ENCODE measurements around the gene C17orf107. TPM values are rescaled to one million over a fixed set of nuclear protein-coding genes. Genes with fewer than 3 reads are reported as not detected.
A peak's percentile ranks its signal among the peaks of the same experiment; 100 is the strongest.

C17orf107 gene
- total and polyA plus RNA-seq, 2 of the 13 experiments (the other 11 are each of a cell fraction or from before 2014, with no cell fraction given) = 0.20 to 0.59 TPM

DNA sequence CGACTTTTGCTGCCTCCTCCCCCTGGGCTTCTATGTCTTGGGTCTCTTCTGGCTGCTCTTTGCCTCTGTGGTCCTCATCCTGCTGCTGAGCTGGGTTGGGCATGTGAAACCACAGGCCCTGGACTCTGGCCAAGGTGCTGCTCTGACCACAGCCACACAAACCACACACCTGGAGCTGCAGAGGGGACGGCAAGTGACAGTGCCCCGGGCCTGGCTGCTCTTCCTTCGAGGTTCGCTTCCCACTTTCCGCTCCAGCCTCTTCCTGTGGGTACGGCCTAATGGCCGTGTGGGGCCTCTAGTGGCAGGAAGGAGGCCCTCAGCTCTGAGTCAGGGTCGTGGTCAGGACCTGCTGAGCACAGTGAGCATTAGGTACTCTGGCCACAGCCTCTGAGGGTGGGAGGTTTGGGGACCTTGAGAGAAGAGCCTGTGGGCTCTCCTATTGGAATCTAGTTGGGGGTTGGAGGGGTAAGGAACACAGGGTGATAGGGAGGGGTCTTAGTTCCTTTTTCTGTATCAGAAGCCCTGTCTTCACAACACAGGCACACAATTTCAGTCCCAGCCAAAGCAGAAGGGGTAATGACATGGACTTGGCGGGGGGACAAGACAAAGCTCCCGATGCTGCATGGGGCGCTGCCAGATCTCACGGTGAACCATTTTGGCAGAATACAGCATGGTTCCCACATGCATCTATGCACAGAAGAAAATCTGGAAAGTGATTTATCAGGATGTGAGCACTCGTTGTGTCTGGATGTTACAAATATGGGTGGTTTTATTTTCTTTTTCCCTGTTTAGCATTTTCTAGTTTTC is 35.0 kb downstream of the C17orf107 start:
- no peak overlapping the region for H3K27ac ChIP-seq (ENCODE audit: extremely low read length, insufficient read depth, low read length)
- H3K4me2 ChIP-seq (ENCODE audit: low read depth, low read length) = peak overlapping the region; percentile 69
- peaks cover 15% of the 10 kb centered on the region for H3K79me2 ChIP-seq (ENCODE audit: insufficient read depth, low read length)
- POLR2A ChIA-PET = interaction anchor here (0.8 to 1.5 kb wide), 5 partner anchors 14 to 33 kb away, joined by 3 to 11 read pairs (median 4); partner anchors contain the start of genes ENO3, PFN1 and SPAG7
- H4K20me1 ChIP-seq (ENCODE audit: insufficient read depth, low read length) = no peaks in the 10 kb centered on the region
- no peaks in the 10 kb centered on the region for H3K9me3 ChIP-seq (ENCODE audit: low read length)
- H3K9ac ChIP-seq (ENCODE audit: insufficient read depth, low read depth, low read length) = peak overlapping the region; percentile 17; the same call in 1 of the 2 replicates
- H3K4me1 ChIP-seq (ENCODE audit: insufficient read depth, low read length) = peaks cover 22% of the 10 kb centered on the region
- no peaks in the 10 kb centered on the region for H3K27me3 ChIP-seq (ENCODE audit: control insufficient read depth in 1 of 2, insufficient read depth in 2 of 2, low read length in 2 of 2)
- in situ Hi-C loops (cut with HindIII; ENCODE audit: extremely low pct_ligation_motif_present, low pct_unique_long_range_greater_than_20kb) = no loop called here
- intact Hi-C loops (cut with micrococcal nuclease; ENCODE audit: unreplicated experiment) = loop anchor here (1.0 kb wide), 1 partner anchor 25 kb away; no protein-coding TSS in a partner anchor
- FAIRE-seq (peak; percentile 56), DNase-seq (ENCODE audit: low spot score) (peak; percentile 46), ATAC-seq (peak; percentile 91)
- peaks cover 0 to 13% of the 10 kb centered on the region in 2 experiments; a peak in 3 of 5 replicates for H3K36me3 ChIP-seq (replicated peaks in 1 of 2; ENCODE audit: control insufficient read depth in 1 of 2, insufficient read depth in 2 of 2, low read length in 2 of 2)
- H3K4me3 ChIP-seq (replicated peaks in 1 of 3; ENCODE audit: insufficient read depth in 1 of 3, low read depth in 2 of 3, low read length in 3 of 3) = peak overlapping the region in 2 of 3 experiments; percentile 31 to 46; a peak in 2 of 6 replicates
- 66% methylated on average over 7 of the region's 14 CpGs for WGBS (ENCODE audit: low lambda C conversion rate)
- no TSS peak for BruUV-seq (replicated peaks)
- CTCF ChIA-PET (ENCODE audit: low intra/inter-chr PET ratio, low total read pairs) = interaction anchor here (2.0 kb wide), 1 partner anchor 25 kb away, joined by 10 read pairs; no protein-coding TSS in a partner anchor
- H2AFZ ChIP-seq (ENCODE audit: low read length) = no peak overlapping the region
- TF ChIP-seq TEAD3 (CRISPR knock-in tag; optimal IDR thresholded peaks at IDR 0.05; ENCODE audit: borderline replicate concordance) (peak; percentile 48), GLI4 (CRISPR knock-in tag; IDR thresholded peaks at IDR 0.05; ENCODE audit: borderline replicate concordance) (no peak), IRX3 (CRISPR knock-in tag; IDR thresholded peaks at IDR 0.05; ENCODE audit: borderline replicate concordance, low read depth) (no peak), ZSCAN31 (CRISPR knock-in tag; IDR thresholded peaks at IDR 0.05; ENCODE audit: low read depth) (no peak), ZFP90 (CRISPR knock-in tag; IDR thresholded peaks at IDR 0.05; ENCODE audit: borderline replicate concordance) (no peak), ARNTL (CRISPR knock-in tag; IDR thresholded peaks at IDR 0.05) (no peak), ZFP36L2 (CRISPR knock-in tag; IDR thresholded peaks at IDR 0.05) (no peak), MXD4 (CRISPR knock-in tag; IDR thresholded peaks at IDR 0.05) (no peak), ZNF556 (CRISPR knock-in tag; IDR thresholded peaks at IDR 0.05; ENCODE audit: borderline replicate concordance) (no peak), CC2D1A (CRISPR knock-in tag; IDR thresholded peaks at IDR 0.05) (no peak), ZNF124 (CRISPR knock-in tag; IDR thresholded peaks at IDR 0.05) (no peak), NFE2L1 (CRISPR knock-in tag; IDR thresholded peaks at IDR 0.05; ENCODE audit: borderline replicate concordance) (no peak), ZNF430 (CRISPR knock-in tag; IDR thresholded peaks at IDR 0.05) (peak; percentile 37; the same call in 1 of the 2 replicates), EEA1 (CRISPR knock-in tag; IDR thresholded peaks at IDR 0.05; ENCODE audit: borderline replicate concordance) (no peak), ZSCAN21 (CRISPR knock-in tag; IDR thresholded peaks at IDR 0.05; ENCODE audit: borderline replicate concordance) (0 out of 2 replicates have a peak, but pooled peaks have one; percentile 28), ZNF883 (CRISPR knock-in tag; IDR thresholded peaks at IDR 0.05; ENCODE audit: not compliant biosample characterization) (no peak)
- TF ChIP-seq, protein P1, sequence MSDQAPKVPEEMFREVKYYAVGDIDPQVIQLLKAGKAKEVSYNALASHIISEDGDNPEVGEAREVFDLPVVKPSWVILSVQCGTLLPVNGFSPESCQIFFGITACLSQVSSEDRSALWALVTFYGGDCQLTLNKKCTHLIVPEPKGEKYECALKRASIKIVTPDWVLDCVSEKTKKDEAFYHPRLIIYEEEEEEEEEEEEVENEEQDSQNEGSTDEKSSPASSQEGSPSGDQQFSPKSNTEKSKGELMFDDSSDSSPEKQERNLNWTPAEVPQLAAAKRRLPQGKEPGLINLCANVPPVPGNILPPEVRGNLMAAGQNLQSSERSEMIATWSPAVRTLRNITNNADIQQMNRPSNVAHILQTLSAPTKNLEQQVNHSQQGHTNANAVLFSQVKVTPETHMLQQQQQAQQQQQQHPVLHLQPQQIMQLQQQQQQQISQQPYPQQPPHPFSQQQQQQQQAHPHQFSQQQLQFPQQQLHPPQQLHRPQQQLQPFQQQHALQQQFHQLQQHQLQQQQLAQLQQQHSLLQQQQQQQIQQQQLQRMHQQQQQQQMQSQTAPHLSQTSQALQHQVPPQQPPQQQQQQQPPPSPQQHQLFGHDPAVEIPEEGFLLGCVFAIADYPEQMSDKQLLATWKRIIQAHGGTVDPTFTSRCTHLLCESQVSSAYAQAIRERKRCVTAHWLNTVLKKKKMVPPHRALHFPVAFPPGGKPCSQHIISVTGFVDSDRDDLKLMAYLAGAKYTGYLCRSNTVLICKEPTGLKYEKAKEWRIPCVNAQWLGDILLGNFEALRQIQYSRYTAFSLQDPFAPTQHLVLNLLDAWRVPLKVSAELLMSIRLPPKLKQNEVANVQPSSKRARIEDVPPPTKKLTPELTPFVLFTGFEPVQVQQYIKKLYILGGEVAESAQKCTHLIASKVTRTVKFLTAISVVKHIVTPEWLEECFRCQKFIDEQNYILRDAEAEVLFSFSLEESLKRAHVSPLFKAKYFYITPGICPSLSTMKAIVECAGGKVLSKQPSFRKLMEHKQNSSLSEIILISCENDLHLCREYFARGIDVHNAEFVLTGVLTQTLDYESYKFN (CRISPR knock-in tag; conservative IDR thresholded peaks at IDR 0.05) = no peak
- TF ChIP-seq, protein P2, sequence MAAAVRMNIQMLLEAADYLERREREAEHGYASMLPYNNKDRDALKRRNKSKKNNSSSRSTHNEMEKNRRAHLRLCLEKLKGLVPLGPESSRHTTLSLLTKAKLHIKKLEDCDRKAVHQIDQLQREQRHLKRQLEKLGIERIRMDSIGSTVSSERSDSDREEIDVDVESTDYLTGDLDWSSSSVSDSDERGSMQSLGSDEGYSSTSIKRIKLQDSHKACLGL (CRISPR knock-in tag; IDR thresholded peaks at IDR 0.05) = no peak

Measured in HepG2 (cell line).